Cardiac muscle cell (in vitro differentiated cells and primary cell): ENCODE results near the gene CYSRT1. TPM values are rescaled to one million over a fixed set of nuclear protein-coding genes. Genes with fewer than 3 reads are reported as not detected.

Source experiments
- DNase-seq, 2 donors: peaks; one replicate each; pipeline versions ENCODE4 v3.0.0 to v3.0.0-alpha.2; 2010 to 2017; ENCODE audit warnings: low read depth in 1 of 2, low spot score in 1 of 2
- H3K27ac ChIP-seq: fragments of 200-600 bp; sonication (generic); 2 replicates; pipeline ENCODE4 v1.5.1; 2016
- H3K27me3 ChIP-seq: fragments of 200-600 bp; sonication (generic); 2 replicates; pipeline ENCODE4 v1.6.0; 2016; ENCODE audit warnings: control low read depth
- H3K36me3 ChIP-seq: fragments of 200-600 bp; sonication (generic); 2 replicates; pipeline ENCODE4 v1.5.1; 2016; ENCODE audit warnings: control low read depth
- H3K4me1 ChIP-seq: fragments of 200-600 bp; sonication (generic); 2 replicates; pipeline ENCODE4 v1.8.1; 2017; ENCODE audit warnings: low read depth, mild to moderate bottlenecking, mixed run types
- H3K4me3 ChIP-seq: fragments of 200-600 bp; sonication (generic); 2 replicates; pipeline ENCODE4 v1.5.1; 2016; ENCODE audit warnings: mild to moderate bottlenecking
- H3K9me3 ChIP-seq: fragments of 200-600 bp; sonication (generic); 2 replicates; pipeline ENCODE4 v1.5.1; 2017; ENCODE audit warnings: low read depth, mild to moderate bottlenecking, control low read depth
- polyA plus RNA-seq: library from polyadenylated mRNA; unstranded; fragments of >200 nt; fragmentation: Nextera tagmentation; extraction: Ambion mirVana; gene quantifications from 2 replicates; pipeline ENCODE4 v1.2.1, GENCODE V29; 2016
- total RNA-seq: library from RNA; depleted of rRNA; stranded (reverse); fragments of >200 nt; gene quantifications from 2 replicates; pipeline ENCODE4 v1.2.3, GENCODE V29; 2016
- TF ChIP-seq, protein P1 (sequence below): IDR thresholded peaks from 2 replicates; pipeline ENCODE4 v1.5.1; 2012; ENCODE audit warnings: low read depth, mild to moderate bottlenecking, low read length

CYSRT1 gene
- total and polyA plus RNA-seq, 2 experiments from 2014 or later: 6.6 to 7.0 TPM

DNA sequence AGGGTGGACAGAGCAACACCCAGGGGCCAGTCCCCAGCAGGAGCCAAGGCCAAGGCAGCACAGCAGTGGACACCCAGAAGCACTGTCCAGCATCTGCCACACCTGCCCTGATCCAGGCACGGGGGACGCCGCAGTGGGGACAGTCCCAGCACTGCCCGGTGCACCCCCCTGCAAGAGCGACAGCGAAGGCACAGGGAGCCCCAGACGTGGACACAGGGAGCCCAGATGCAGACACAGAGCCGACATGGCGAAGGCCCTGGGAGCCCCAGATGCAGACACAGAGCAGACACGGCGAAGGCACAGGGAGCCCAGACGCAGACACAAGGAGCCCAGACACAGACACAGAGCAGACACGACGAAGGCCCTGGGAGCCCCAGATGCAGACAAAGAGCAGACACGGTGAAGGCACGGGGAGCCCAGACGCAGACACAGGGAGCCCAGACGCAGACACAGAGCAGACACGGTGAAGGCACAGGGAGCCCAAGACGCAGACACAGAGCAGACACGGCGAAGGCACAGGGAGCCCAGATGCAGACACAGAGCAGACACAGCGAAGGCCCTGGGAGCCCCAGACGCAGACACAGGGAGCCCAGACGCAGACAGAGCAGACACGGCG, 40.9 kb upstream of the CYSRT1 start:
- TF ChIP-seq, protein P1, sequence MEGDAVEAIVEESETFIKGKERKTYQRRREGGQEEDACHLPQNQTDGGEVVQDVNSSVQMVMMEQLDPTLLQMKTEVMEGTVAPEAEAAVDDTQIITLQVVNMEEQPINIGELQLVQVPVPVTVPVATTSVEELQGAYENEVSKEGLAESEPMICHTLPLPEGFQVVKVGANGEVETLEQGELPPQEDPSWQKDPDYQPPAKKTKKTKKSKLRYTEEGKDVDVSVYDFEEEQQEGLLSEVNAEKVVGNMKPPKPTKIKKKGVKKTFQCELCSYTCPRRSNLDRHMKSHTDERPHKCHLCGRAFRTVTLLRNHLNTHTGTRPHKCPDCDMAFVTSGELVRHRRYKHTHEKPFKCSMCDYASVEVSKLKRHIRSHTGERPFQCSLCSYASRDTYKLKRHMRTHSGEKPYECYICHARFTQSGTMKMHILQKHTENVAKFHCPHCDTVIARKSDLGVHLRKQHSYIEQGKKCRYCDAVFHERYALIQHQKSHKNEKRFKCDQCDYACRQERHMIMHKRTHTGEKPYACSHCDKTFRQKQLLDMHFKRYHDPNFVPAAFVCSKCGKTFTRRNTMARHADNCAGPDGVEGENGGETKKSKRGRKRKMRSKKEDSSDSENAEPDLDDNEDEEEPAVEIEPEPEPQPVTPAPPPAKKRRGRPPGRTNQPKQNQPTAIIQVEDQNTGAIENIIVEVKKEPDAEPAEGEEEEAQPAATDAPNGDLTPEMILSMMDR: no peak
- Histone ChIP-seq H3K27ac (no peak overlapping the region), H3K4me3 (no peak overlapping the region), H3K27me3 (no peaks in the 10 kb centered on the region), H3K9me3 (no peaks in the 10 kb centered on the region), H3K4me1 (peaks cover 10% of the 10 kb centered on the region), H3K36me3 (peaks cover 21% of the 10 kb centered on the region)
- no peak for DNase-seq

DNA sequence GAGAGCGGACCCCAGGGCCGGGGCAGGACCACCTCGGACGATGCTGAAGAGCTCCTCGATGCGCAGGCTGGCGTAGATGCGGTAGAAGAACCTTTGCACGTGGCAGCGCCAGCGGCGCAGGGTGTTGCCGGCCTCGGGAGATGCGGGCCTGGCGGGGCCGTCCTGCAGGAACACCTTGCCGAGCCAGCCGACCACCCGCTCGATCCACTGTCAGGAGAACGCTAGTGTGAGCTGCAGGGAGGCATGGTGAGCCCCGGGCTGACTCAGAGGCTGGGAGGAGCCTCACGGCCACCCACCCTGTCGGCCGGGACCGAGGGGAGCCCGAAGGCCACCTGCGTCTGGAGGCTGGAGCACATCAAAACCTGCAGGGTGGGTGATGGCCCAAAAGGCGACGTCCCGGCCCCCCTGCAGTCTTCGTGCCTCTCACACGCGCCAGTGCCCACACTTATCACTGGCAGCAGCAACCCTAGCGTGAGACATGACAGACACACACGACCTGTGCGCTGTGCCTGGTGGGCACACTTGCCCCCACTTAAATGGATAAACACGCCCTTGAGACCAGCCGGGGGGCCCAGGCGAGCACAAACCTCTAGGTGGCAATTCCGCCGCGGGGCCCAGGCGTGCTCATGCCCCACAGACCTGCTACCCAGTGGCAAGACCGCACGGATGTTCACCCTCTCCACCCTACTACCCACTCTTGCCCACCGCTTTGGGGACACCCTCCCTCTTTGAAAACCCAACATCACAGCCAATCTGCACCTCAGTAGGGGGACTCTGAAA, 39.9 kb upstream of the CYSRT1 start:
- no peak overlapping the region for H3K4me3 ChIP-seq
- no peak overlapping the region for H3K27ac ChIP-seq
- no peaks in the 10 kb centered on the region for H3K9me3 ChIP-seq
- H3K4me1 ChIP-seq: peaks cover 17% of the 10 kb centered on the region
- DNase-seq: no peak
- no peaks in the 10 kb centered on the region for H3K27me3 ChIP-seq
- TF ChIP-seq, protein P1: no peak
- peaks cover 16% of the 10 kb centered on the region for H3K36me3 ChIP-seq

DNA sequence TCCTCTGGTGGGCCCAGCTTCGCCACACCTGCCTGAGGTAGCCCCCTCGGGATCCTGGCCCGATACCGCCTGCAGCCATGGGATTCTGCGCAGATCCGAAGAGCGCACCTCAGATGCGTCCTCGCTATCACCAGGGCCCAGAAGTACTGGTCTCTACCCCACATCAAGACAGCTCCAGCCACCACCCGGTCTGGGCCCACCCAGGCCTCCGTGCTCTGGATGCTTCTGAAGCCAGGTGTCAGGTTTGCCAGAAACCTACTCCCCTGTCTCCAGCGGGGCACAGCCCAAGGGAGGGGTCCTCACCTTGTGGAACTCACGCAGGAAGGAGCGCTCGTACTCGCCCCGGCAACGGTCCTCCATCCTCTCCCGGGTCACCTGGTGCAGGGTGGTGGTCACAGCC, 39.1 kb upstream of the CYSRT1 start:
- Histone ChIP-seq H3K4me1 (peaks cover 18% of the 10 kb centered on the region), H3K9me3 (no peaks in the 10 kb centered on the region), H3K4me3 (no peak overlapping the region), H3K27me3 (no peaks in the 10 kb centered on the region), H3K36me3 (peaks cover 16% of the 10 kb centered on the region), H3K27ac (no peak overlapping the region)
- no peak for DNase-seq
- TF ChIP-seq, protein P1: no peak

DNA sequence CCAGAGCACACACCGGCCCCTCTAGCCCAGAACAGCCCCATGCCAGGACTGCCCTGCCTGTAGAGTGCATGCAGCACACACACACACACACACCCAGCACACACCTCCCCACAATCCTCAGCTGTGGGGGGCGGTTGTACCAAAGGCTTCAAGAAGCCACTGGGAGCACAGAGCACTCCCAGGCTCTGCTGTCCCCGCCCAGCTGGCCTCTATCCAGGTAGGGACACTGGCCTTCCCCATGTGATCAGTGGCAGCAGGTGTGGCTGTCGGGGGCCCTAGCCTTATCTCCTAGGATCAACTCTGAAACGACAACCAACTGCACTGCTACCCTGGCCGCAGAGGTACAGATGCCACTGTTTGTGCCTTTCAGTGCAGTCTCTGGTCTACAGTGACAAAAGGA, 38.6 kb upstream of the CYSRT1 start:
- TF ChIP-seq, protein P1: no peak
- Histone ChIP-seq H3K27me3 (no peaks in the 10 kb centered on the region), H3K36me3 (peaks cover 16% of the 10 kb centered on the region), H3K9me3 (no peaks in the 10 kb centered on the region), H3K4me3 (no peak overlapping the region), H3K27ac (no peak overlapping the region), H3K4me1 (peaks cover 18% of the 10 kb centered on the region)
- no peak for DNase-seq

DNA sequence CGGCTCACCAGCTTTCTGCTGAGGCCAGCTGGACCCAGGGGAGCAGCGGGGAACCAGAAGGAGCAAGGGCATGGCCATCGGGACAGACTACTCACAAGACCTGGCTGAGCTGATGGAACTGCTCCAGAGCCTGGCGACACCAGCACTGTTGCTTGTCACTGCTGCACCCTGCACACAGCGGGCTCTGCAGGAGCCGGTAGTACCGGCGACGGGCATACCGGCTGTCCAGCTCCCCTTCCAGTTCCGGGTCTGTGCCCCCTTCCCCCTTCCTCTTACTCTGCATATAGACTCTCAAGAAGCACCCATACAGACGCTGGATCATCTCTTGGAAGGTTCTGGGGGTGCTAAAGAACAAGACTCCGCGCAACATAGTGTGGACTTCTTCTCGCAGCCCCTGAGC, 37.6 kb upstream of the CYSRT1 start:
- H3K27ac ChIP-seq: no peak overlapping the region
- no peaks in the 10 kb centered on the region for H3K27me3 ChIP-seq
- H3K36me3 ChIP-seq: peaks cover 19% of the 10 kb centered on the region
- no peak for DNase-seq
- H3K4me1 ChIP-seq: peaks cover 18% of the 10 kb centered on the region
- H3K9me3 ChIP-seq: no peaks in the 10 kb centered on the region
- TF ChIP-seq, protein P1: no peak
- peak overlapping the region; percentile 82 for H3K4me3 ChIP-seq
